Chondrocyte (in vitro differentiated cells): Measurements from ENCODE around the gene GRM7. TPM values are rescaled to one million over a fixed set of nuclear protein-coding genes. Genes with fewer than 3 reads are reported as not detected.

Source experiments
- DNase-seq: peaks from one replicate; pipeline ENCODE4 v3.0.0; 2021; ENCODE audit warnings: mixed read lengths, low spot score
- H3K27ac Mint-ChIP-seq: one replicate; pipeline ENCODE4 v1.8.0; 2021; ENCODE audit warnings: mild to moderate bottlenecking, moderate library complexity, mixed read lengths; ENCODE audit not compliant: unreplicated experiment
- H3K27me3 Mint-ChIP-seq: 2 replicates; pipeline ENCODE4 v1.8.0; 2021; ENCODE audit warnings: low read depth, mixed read lengths
- H3K36me3 Mint-ChIP-seq: 2 replicates; pipeline ENCODE4 v1.8.0; 2021; ENCODE audit warnings: low read depth, mixed read lengths
- H3K4me1 Mint-ChIP-seq: 2 replicates; pipeline ENCODE4 v1.8.0; 2021; ENCODE audit warnings: low read depth, mild to moderate bottlenecking, mixed read lengths
- H3K4me3 Mint-ChIP-seq: one replicate; pipeline ENCODE4 v1.8.0; 2021; ENCODE audit warnings: mild to moderate bottlenecking, moderate library complexity, mixed read lengths; ENCODE audit not compliant: unreplicated experiment
- H3K9me3 Mint-ChIP-seq: 2 replicates; pipeline ENCODE4 v1.8.0; 2021; ENCODE audit warnings: low read depth, mixed read lengths
- total RNA-seq: library from RNA; stranded (reverse); gene quantifications from 3 replicates; pipeline ENCODE4 v1.2.1, GENCODE V29; 2021
- TF ChIP-seq, protein P1 (sequence below): fragments of 200-600 bp; sonication (generic); IDR thresholded peaks from 2 replicates; pipeline ENCODE4 v1.5.0; 2021; ENCODE audit warnings: antibody characterized with exemption, mild to moderate bottlenecking, moderate library complexity

The GRM7 gene
- total RNA-seq, 1 donor from 2014 or later = not detected

DNA sequence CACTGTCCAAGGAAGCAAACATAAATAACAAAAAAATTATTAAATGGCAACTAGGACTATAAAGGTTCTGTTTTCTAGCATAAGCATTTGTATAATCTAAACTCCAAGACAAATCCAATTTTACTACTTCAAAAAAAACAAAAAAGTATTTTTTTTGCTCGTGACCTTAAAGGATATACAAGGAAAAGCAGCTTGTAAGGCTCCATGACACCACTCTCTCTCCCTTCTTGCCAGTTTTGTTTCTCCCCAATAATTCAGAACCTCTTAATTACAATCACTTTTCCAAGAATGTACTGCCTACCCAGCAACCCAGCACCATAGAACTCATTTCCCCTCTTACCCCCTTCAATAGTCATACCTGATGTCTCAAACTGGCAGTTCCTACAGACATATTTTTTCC, 496.2 kb downstream of the GRM7 start:
- TF ChIP-seq, protein P1, sequence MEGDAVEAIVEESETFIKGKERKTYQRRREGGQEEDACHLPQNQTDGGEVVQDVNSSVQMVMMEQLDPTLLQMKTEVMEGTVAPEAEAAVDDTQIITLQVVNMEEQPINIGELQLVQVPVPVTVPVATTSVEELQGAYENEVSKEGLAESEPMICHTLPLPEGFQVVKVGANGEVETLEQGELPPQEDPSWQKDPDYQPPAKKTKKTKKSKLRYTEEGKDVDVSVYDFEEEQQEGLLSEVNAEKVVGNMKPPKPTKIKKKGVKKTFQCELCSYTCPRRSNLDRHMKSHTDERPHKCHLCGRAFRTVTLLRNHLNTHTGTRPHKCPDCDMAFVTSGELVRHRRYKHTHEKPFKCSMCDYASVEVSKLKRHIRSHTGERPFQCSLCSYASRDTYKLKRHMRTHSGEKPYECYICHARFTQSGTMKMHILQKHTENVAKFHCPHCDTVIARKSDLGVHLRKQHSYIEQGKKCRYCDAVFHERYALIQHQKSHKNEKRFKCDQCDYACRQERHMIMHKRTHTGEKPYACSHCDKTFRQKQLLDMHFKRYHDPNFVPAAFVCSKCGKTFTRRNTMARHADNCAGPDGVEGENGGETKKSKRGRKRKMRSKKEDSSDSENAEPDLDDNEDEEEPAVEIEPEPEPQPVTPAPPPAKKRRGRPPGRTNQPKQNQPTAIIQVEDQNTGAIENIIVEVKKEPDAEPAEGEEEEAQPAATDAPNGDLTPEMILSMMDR = no peak
- Mint-ChIP-seq H3K4me3 (no peak overlapping the region), H3K27me3 (no peaks in the 10 kb centered on the region), H3K27ac (no peak overlapping the region), H3K36me3 (no peaks in the 10 kb centered on the region), H3K9me3 (no peaks in the 10 kb centered on the region), H3K4me1 (no peaks in the 10 kb centered on the region)
- no peak for DNase-seq

DNA sequence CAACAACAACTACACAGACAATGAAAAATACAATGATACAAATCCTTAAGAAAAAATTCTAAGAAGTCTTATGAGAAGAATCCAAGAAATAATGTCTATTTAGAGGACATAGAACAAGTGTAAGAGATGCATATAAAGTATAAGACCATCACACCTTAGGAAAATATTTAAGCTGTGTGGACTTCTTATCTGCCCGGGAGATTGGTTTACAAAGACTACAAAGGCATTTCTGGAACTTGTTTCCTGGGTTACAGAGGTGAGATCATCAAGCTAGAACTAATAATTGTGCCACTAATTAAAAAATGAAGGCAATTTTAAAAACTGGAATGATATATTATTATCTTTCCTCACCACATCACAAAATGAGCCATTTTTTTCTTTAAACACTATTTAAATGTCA, 507.1 kb downstream of the GRM7 start:
- TF ChIP-seq, protein P1 = no peak
- no peaks in the 10 kb centered on the region for H3K4me1 Mint-ChIP-seq
- no peaks in the 10 kb centered on the region for H3K9me3 Mint-ChIP-seq
- no peak overlapping the region for H3K4me3 Mint-ChIP-seq
- H3K36me3 Mint-ChIP-seq = no peaks in the 10 kb centered on the region
- H3K27ac Mint-ChIP-seq = no peak overlapping the region
- peaks cover 26% of the 10 kb centered on the region for H3K27me3 Mint-ChIP-seq
- no peak for DNase-seq

DNA sequence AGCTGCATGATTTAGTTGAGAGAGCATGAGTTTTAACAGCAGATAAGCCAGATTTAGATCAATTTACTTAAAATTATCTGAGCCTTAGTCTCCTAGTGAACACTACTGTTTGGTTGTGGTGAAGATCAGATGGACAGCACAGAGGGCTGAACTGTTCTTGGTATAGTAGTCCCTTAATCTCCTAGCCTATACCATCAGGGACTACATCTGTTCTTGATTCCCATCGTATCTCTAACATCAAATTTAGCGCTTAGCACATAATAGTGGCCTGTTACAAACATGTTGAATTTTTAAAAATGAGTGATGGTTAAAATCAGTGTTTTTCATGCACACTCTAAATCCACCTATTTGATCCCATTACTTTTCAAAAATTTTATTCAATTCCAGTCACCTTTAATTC, 507.7 kb downstream of the GRM7 start:
- no peaks in the 10 kb centered on the region for H3K36me3 Mint-ChIP-seq

DNA sequence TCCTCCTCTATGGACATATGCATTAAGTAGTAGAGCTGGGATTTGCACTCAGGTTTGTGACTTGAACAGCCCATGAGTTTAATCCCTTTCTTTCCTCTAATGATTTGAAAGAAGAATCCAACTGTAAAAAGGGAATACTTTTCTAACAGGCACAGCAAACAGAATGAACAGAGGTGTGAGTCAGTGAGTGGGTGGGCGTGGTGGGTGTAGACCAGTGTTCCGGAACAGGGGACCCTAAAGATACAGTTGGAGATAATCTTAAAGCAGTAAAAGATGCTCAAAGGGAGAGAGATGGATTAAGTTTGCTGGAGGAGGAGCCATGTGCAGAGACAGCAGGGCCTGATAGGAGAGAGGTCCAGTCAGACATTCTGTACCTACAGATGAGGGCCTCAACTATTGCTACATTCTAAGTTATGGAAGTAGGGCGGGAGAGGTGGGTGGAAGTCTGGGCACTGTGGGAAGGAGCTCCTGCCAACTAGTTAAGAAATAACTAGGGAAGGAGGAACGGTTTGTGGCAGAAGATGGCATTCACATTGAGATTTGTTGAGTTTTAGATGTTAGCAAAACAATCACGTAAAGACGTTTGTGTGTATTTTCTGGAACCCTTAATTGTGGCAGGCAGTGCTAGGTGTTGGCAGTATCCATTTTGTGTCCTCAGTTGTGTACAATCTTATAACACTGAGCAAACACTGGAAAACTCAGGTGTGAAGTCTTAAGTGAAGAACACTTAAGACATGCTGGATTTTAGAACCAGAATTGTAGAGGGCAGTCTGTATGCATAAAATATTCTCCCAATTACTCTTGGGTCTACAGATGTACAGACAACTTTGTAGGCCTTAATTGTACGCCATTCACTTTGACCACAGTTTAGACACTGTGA, 511.0 kb downstream of the GRM7 start:
- Mint-ChIP-seq H3K27me3 (peaks cover 13% of the 10 kb centered on the region), H3K36me3 (no peaks in the 10 kb centered on the region), H3K9me3 (no peaks in the 10 kb centered on the region), H3K4me1 (no peaks in the 10 kb centered on the region), H3K4me3 (no peak overlapping the region), H3K27ac (no peak overlapping the region)
- TF ChIP-seq, protein P1 = no peak
- DNase-seq = no peak

More for the DNA sequence above, 507.7 kb downstream of the GRM7 start:
- no peaks in the 10 kb centered on the region for H3K4me1 Mint-ChIP-seq
- H3K9me3 Mint-ChIP-seq = no peaks in the 10 kb centered on the region
- DNase-seq = no peak
- no peak overlapping the region for H3K27ac Mint-ChIP-seq
- H3K27me3 Mint-ChIP-seq = peaks cover 26% of the 10 kb centered on the region
- TF ChIP-seq, protein P1 = no peak
- no peak overlapping the region for H3K4me3 Mint-ChIP-seq

DNA sequence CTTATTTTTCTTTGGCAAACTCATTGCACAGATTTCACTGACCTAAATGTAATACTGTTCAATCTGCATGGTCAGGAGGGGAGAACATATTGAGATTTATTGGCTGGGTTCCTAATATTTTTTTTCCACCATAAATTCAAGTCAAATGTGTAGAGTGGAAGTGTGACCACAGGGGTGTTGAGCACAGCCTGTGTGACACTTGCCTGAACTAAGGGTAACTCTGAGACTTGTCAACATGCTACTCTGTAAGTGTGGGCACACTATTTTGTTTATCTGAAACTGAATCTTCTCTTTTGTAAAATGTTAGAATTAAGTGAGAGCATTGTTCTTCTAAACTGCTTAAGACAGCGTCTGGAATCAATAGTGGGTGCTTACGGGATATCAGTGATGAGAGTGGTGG, 516.2 kb downstream of the GRM7 start:
- TF ChIP-seq, protein P1 = no peak
- Mint-ChIP-seq H3K27ac (no peak overlapping the region), H3K27me3 (peaks cover 6% of the 10 kb centered on the region), H3K9me3 (no peaks in the 10 kb centered on the region), H3K36me3 (no peaks in the 10 kb centered on the region), H3K4me3 (no peak overlapping the region), H3K4me1 (peaks cover 2% of the 10 kb centered on the region)
- no peak for DNase-seq
